ENCODE results near the gene C8B. TPM values are rescaled to one million over a fixed set of nuclear protein-coding genes. Genes with fewer than 3 reads are reported as not detected.

C8B gene
- total and polyA plus RNA-seq, 7 experiments from 2014 or later, result not detected

DNA sequence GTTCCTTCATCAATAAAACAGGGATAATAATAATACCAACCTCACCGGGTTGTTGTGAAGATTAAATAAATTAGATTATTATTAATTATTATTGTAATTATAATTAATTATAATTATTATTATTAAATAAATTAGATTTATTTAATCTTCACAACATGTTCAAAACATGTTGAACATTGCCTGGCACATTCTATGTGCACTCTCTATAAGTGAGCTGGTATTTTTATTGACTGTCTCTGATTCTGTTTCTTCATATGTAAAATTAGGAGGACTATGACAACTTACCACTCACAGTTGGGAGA is 834 bp upstream of the C8B start:
- peaks cover 2 to 15% (median 10%) of the 10 kb centered on the region in 5 donors for H3K27me3 Mint-ChIP-seq
- POLR2A ChIA-PET, result no interaction called here

GRCh38 chr1:56965191-56965590 is 624 bp downstream of the C8B start:
- no peak overlapping the region for H3K4me3 Mint-ChIP-seq
- H3K36me3 Mint-ChIP-seq, result no peaks in the 10 kb centered on the region
- intact Hi-C loops (cut with micrococcal nuclease), result no loop called here
- CTCF ChIA-PET, result no interaction called here
- DNase-seq (no peak), ATAC-seq (no peak)
- H3K27me3 Mint-ChIP-seq, result peaks cover 2 to 10% (median 8%) of the 10 kb centered on the region in 5 donors
- POLR2A ChIA-PET, result no interaction called here
- H3K9me3 Mint-ChIP-seq, result peaks cover 0 to 11% (median 3%) of the 10 kb centered on the region in 11 donors
- Histone ChIP-seq H3K27me3 (ENCODE audit: control insufficient read depth in 2 of 2, insufficient read depth in 2 of 2, low read length in 2 of 2) (no peaks in the 10 kb centered on the region), H3K9me3 (ENCODE audit: control insufficient read depth in 2 of 3, low read length in 3 of 3) (no peaks in the 10 kb centered on the region), H3K36me3 (ENCODE audit: control insufficient read depth in 2 of 3, insufficient read depth in 3 of 3, low read length in 3 of 3) (no peaks in the 10 kb centered on the region), H3K27ac (ENCODE audit: low read depth, low read length) (no peak overlapping the region), H3K4me3 (ENCODE audit: low read length) (no peak overlapping the region), H3K4me1 (ENCODE audit: control insufficient read depth in 2 of 2, insufficient read depth in 2 of 2, low read length in 2 of 2) (no peaks in the 10 kb centered on the region)
- no peak overlapping the region for H3K27ac Mint-ChIP-seq
- H3K4me1 Mint-ChIP-seq, result peaks cover 0 to 4% (median 0%) of the 10 kb centered on the region in 7 donors

More for the DNA sequence above, 834 bp upstream of the C8B start:
- CTCF ChIA-PET, result no interaction called here
- intact Hi-C loops (cut with micrococcal nuclease), result no loop called here
- Mint-ChIP-seq H3K36me3 (no peaks in the 10 kb centered on the region), H3K27ac (no peak overlapping the region), H3K9me3 (peaks cover 0 to 11% (median 3%) of the 10 kb centered on the region in 11 donors), H3K4me3 (no peak overlapping the region), H3K4me1 (peaks cover 0 to 4% (median 0%) of the 10 kb centered on the region in 7 donors)
- no peak overlapping the region for H3K27ac ChIP-seq (ENCODE audit: low read depth, low read length)
- H3K4me3 ChIP-seq (ENCODE audit: low read length), result no peak overlapping the region
- DNase-seq (no peak), ATAC-seq (no peak)
- H3K9me3 ChIP-seq (ENCODE audit: control insufficient read depth in 2 of 3, low read length in 3 of 3), result no peaks in the 10 kb centered on the region
- no peaks in the 10 kb centered on the region for H3K27me3 ChIP-seq (ENCODE audit: control insufficient read depth in 2 of 2, insufficient read depth in 2 of 2, low read length in 2 of 2)
- no peaks in the 10 kb centered on the region for H3K36me3 ChIP-seq (ENCODE audit: control insufficient read depth in 2 of 3, insufficient read depth in 3 of 3, low read length in 3 of 3)
- H3K4me1 ChIP-seq (ENCODE audit: control insufficient read depth in 2 of 2, insufficient read depth in 2 of 2, low read length in 2 of 2), result no peaks in the 10 kb centered on the region

GRCh38 chr1:56964349-56965017 is 1.3 kb downstream of the C8B start:
- H3K36me3 Mint-ChIP-seq, result no peaks in the 10 kb centered on the region
- peaks cover 0 to 11% (median 2%) of the 10 kb centered on the region in 11 donors for H3K9me3 Mint-ChIP-seq
- Histone ChIP-seq H3K9me3 (ENCODE audit: control insufficient read depth in 2 of 3, low read length in 3 of 3) (no peaks in the 10 kb centered on the region), H3K4me1 (ENCODE audit: control insufficient read depth in 2 of 2, insufficient read depth in 2 of 2, low read length in 2 of 2) (no peaks in the 10 kb centered on the region), H3K36me3 (ENCODE audit: control insufficient read depth in 2 of 3, insufficient read depth in 3 of 3, low read length in 3 of 3) (no peaks in the 10 kb centered on the region), H3K27me3 (ENCODE audit: control insufficient read depth in 2 of 2, insufficient read depth in 2 of 2, low read length in 2 of 2) (no peaks in the 10 kb centered on the region), H3K4me3 (ENCODE audit: low read length) (no peak overlapping the region), H3K27ac (ENCODE audit: low read depth, low read length) (no peak overlapping the region)
- H3K4me3 Mint-ChIP-seq, result no peak overlapping the region
- peaks cover 2 to 10% (median 5%) of the 10 kb centered on the region in 5 donors for H3K27me3 Mint-ChIP-seq
- peaks cover 0 to 4% (median 0%) of the 10 kb centered on the region in 7 donors for H3K4me1 Mint-ChIP-seq
- H3K27ac Mint-ChIP-seq, result no peak overlapping the region
- intact Hi-C loops (cut with micrococcal nuclease), result no loop called here
- ATAC-seq (no peak), DNase-seq (no peak)
- ChIA-PET POLR2A (no interaction called here), CTCF (no interaction called here)

DNA sequence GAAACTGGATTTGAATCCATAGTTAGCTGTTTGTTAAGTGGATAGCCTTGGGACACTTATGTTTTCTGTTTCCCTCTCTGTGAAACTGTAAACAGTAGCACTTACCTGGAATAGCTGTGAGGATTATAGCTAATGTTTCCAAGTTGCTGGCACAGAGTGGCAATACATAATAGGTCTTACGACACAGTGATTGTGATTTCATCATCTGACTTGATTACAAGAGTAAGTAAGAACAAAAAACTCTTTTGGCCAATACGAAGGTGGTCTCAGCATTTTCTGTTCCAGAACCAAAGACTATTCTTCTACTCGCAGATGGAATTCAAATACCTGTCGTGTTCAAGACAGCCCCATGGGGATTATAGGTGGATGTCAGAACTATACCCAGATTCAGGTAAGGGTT is 2.1 kb downstream of the C8B start:
- H3K4me3 ChIP-seq (ENCODE audit: low read length), result no peak overlapping the region
- intact Hi-C loops (cut with micrococcal nuclease), result no loop called here
- CTCF ChIA-PET, result no interaction called here
- no peaks in the 10 kb centered on the region for H3K9me3 ChIP-seq (ENCODE audit: control insufficient read depth in 2 of 3, low read length in 3 of 3)
- H3K9me3 Mint-ChIP-seq, result peaks cover 0 to 4% (median 1%) of the 10 kb centered on the region in 11 donors
- ATAC-seq, result no peak
- no peaks in the 10 kb centered on the region for H3K36me3 Mint-ChIP-seq
- no peak overlapping the region for H3K27ac ChIP-seq (ENCODE audit: low read depth, low read length)
- H3K27me3 ChIP-seq (ENCODE audit: control insufficient read depth in 2 of 2, insufficient read depth in 2 of 2, low read length in 2 of 2), result no peaks in the 10 kb centered on the region
- DNase-seq, result no peak
- peaks cover 1 to 8% (median 5%) of the 10 kb centered on the region in 5 donors for H3K27me3 Mint-ChIP-seq
- no peak overlapping the region for H3K4me3 Mint-ChIP-seq
- POLR2A ChIA-PET, result no interaction called here
- H3K4me1 Mint-ChIP-seq, result peaks cover 0 to 4% (median 0%) of the 10 kb centered on the region in 7 donors
- no peak overlapping the region for H3K27ac Mint-ChIP-seq
- H3K36me3 ChIP-seq (ENCODE audit: control insufficient read depth in 2 of 3, insufficient read depth in 3 of 3, low read length in 3 of 3), result no peaks in the 10 kb centered on the region
- H3K4me1 ChIP-seq (ENCODE audit: control insufficient read depth in 2 of 2, insufficient read depth in 2 of 2, low read length in 2 of 2), result no peaks in the 10 kb centered on the region

- Histone ChIP-seq H3K36me3 (ENCODE audit: control insufficient read depth in 2 of 3, insufficient read depth in 3 of 3, low read length in 3 of 3) (no peaks in the 10 kb centered on the region), H3K4me1 (ENCODE audit: control insufficient read depth in 2 of 2, insufficient read depth in 2 of 2, low read length in 2 of 2) (no peaks in the 10 kb centered on the region), H3K27me3 (ENCODE audit: control insufficient read depth in 2 of 2, insufficient read depth in 2 of 2, low read length in 2 of 2) (no peaks in the 10 kb centered on the region), H3K27ac (ENCODE audit: low read depth, low read length) (no peak overlapping the region), H3K9me3 (ENCODE audit: control insufficient read depth in 2 of 3, low read length in 3 of 3) (no peaks in the 10 kb centered on the region), H3K4me3 (ENCODE audit: low read length) (no peak overlapping the region)
- Mint-ChIP-seq H3K27me3 (peaks cover 0 to 16% (median 5%) of the 10 kb centered on the region in 5 donors), H3K36me3 (no peaks in the 10 kb centered on the region), H3K4me3 (no peak overlapping the region), H3K9me3 (peaks cover 0 to 2% (median 0%) of the 10 kb centered on the region in 11 donors), H3K4me1 (peaks cover 0 to 4% (median 0%) of the 10 kb centered on the region in 7 donors), H3K27ac (no peak overlapping the region)
- ATAC-seq (no peak), DNase-seq (no peak)
- POLR2A ChIA-PET, result no interaction called here
- intact Hi-C loops (cut with micrococcal nuclease), result no loop called here
- CTCF ChIA-PET, result no interaction called here
Measured at GRCh38 chr1:56961426-56961825, 4.4 kb downstream of the C8B start.

DNA sequence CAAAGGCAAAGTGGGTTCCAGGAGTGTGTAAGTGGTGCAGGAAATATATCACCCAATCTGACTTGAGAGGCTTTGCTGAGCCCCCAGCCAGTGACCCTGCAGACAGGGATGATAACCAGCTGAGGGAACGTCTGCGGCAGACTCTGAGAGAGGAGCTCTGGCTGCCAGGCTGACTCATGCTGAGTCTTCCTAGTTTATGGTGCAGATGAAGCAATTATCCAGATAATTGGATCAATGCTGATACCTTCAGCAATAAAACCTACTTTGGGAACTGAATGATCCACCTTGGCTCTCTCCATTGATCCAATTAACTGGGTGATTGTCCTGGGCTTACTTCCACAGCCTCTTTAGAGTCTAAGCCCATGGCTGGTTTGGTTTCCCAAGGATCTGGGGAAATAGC is 7.3 kb downstream of the C8B start:
- no peak overlapping the region for H3K4me3 Mint-ChIP-seq
- peaks cover 0 to 4% (median 0%) of the 10 kb centered on the region in 7 donors for H3K4me1 Mint-ChIP-seq
- H3K27ac Mint-ChIP-seq, result no peak overlapping the region
- Histone ChIP-seq H3K9me3 (ENCODE audit: control insufficient read depth in 2 of 3, low read length in 3 of 3) (no peaks in the 10 kb centered on the region), H3K27ac (ENCODE audit: low read depth, low read length) (no peak overlapping the region), H3K27me3 (ENCODE audit: control insufficient read depth in 2 of 2, insufficient read depth in 2 of 2, low read length in 2 of 2) (no peaks in the 10 kb centered on the region), H3K4me3 (ENCODE audit: low read length) (no peak overlapping the region), H3K4me1 (ENCODE audit: control insufficient read depth in 2 of 2, insufficient read depth in 2 of 2, low read length in 2 of 2) (no peaks in the 10 kb centered on the region), H3K36me3 (ENCODE audit: control insufficient read depth in 2 of 3, insufficient read depth in 3 of 3, low read length in 3 of 3) (no peaks in the 10 kb centered on the region)
- CTCF ChIA-PET, result no interaction called here
- H3K9me3 Mint-ChIP-seq, result peaks cover 0 to 2% (median 0%) of the 10 kb centered on the region in 11 donors
- ATAC-seq (no peak), DNase-seq (no peak)
- peaks cover 0 to 15% (median 5%) of the 10 kb centered on the region in 5 donors for H3K27me3 Mint-ChIP-seq
- intact Hi-C loops (cut with micrococcal nuclease), result no loop called here
- H3K36me3 Mint-ChIP-seq, result no peaks in the 10 kb centered on the region
- POLR2A ChIA-PET, result no interaction called here

DNA sequence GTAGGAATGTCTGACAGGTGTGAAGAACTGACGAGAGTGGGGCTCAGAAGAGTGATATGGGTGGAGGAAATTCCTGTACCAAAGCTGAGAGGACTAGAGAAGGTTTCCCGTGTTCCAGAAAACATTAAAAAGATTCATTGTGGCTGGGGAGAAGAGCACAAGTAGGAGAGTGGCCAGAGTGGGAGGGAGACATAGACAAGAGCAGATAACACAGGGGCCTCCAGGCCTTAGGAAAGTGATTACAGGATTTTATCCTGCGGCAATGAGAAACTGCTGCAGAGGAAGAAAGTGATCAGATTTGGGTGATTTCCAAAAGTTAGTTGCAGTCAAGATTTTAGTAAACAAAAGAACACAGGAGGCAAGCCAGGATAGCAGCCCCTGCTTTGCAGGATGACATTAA is 7.9 kb downstream of the C8B start:
- Histone ChIP-seq H3K27ac (ENCODE audit: low read depth, low read length) (no peak overlapping the region), H3K36me3 (ENCODE audit: control insufficient read depth in 2 of 3, insufficient read depth in 3 of 3, low read length in 3 of 3) (no peaks in the 10 kb centered on the region), H3K27me3 (ENCODE audit: control insufficient read depth in 2 of 2, insufficient read depth in 2 of 2, low read length in 2 of 2) (no peaks in the 10 kb centered on the region), H3K4me3 (ENCODE audit: low read length) (no peak overlapping the region), H3K4me1 (ENCODE audit: control insufficient read depth in 2 of 2, insufficient read depth in 2 of 2, low read length in 2 of 2) (no peaks in the 10 kb centered on the region), H3K9me3 (ENCODE audit: control insufficient read depth in 2 of 3, low read length in 3 of 3) (no peaks in the 10 kb centered on the region)
- ChIA-PET POLR2A (no interaction called here), CTCF (no interaction called here)
- Mint-ChIP-seq H3K27ac (no peak overlapping the region), H3K27me3 (peaks cover 0 to 16% (median 5%) of the 10 kb centered on the region in 5 donors), H3K9me3 (peaks cover 0 to 1% (median 0%) of the 10 kb centered on the region in 11 donors), H3K4me1 (peaks cover 0 to 4% (median 0%) of the 10 kb centered on the region in 7 donors), H3K4me3 (no peak overlapping the region), H3K36me3 (no peaks in the 10 kb centered on the region)
- intact Hi-C loops (cut with micrococcal nuclease), result no loop called here
- DNase-seq (no peak), ATAC-seq (no peak)

Data from naive thymus-derived CD4-positive, alpha-beta T cell (primary cell).